Ureter (tissue), 1 donor: ENCODE results near the gene CCDC160. TPM values are rescaled to one million over a fixed set of nuclear protein-coding genes. Genes with fewer than 3 reads are reported as not detected.

ENCODE experiments used
- total RNA-seq: library from RNA; stranded (reverse); gene quantifications from one replicate; pipeline ENCODE4 v1.2.4, GENCODE V29; 2023
- donor health status: DM: yes; HTN: yes; CAD: no.

CCDC160 gene
- total RNA-seq, 1 donor from 2014 or later = 1.3 TPM

Other genes with a start within 250 kb of the CCDC160 start
- 27.6 TPM for gene PHF6, start 136.1 kb downstream of the CCDC160 start, total RNA-seq
- 37.4 TPM for gene HPRT1, start 223.0 kb downstream of the CCDC160 start, total RNA-seq